Gastrocnemius medialis (tissue), 4 donors: ENCODE results near the gene TNS1. TPM values are rescaled to one million over a fixed set of nuclear protein-coding genes. Genes with fewer than 3 reads are reported as not detected.

ENCODE experiments used
- ATAC-seq, 2 donors: fragments of 150-250 bp; one replicate each; pipeline ENCODE4 v1.9.1; 2016
- DNase-seq, 2 donors: peaks; one replicate each; pipeline ENCODE4 v3.0.0-alpha.2; 2019
- H3K27ac ChIP-seq, 4 donors: fragments of 200-600 bp; sonication (generic); 1 replicate in 1 of 4; 2 replicates in 3 of 4; pipeline ENCODE4 v1.5.1; 2016 to 2018; ENCODE audit warnings: mild to moderate bottlenecking in 2 of 4, moderate library complexity in 1 of 4
- H3K27me3 ChIP-seq, 3 donors: fragments of 200-600 bp; sonication (generic) in 2 of 3; 1 replicate in 1 of 3; 2 replicates in 2 of 3; pipeline versions ENCODE4 v1.5.1 to v1.6.0; 2016 to 2019; ENCODE audit warnings: mild to moderate bottlenecking in 1 of 3, moderate library complexity in 1 of 3
- H3K36me3 ChIP-seq, 2 donors: fragments of 200-600 bp; sonication (generic) in 1 of 2; one replicate each; pipeline ENCODE4 v1.5.1; 2017 to 2018
- H3K4me1 ChIP-seq, 2 donors: fragments of 200-600 bp; sonication (generic) in 1 of 2; one replicate each; pipeline ENCODE4 v1.5.1; 2016 to 2017; ENCODE audit warnings: mild to moderate bottlenecking in 2 of 2
- H3K4me3 ChIP-seq, 4 donors: fragments of 200-600 bp; sonication (generic) in 3 of 4; 1 replicate in 1 of 4; 2 replicates in 3 of 4; pipeline ENCODE4 v1.5.1; 2016 to 2019; ENCODE audit warnings: mild to moderate bottlenecking in 2 of 4
- H3K9me3 ChIP-seq, 3 donors: fragments of 200-600 bp; sonication (generic) in 2 of 3; 1 replicate in 1 of 3; 2 replicates in 2 of 3; pipeline ENCODE4 v1.5.1; 2016 to 2019
- CTCF ChIP-seq, 5 experiments: fragments of 450-650 bp in 3 of 5; fragments of 200-600 bp in 2 of 5; sonication (generic) in 2 of 5; IDR thresholded peaks in 4 of 5; conservative IDR thresholded peaks in 1 of 5; 1 replicate in 4 of 5; 2 replicates in 1 of 5; pipeline ENCODE4 v1.5.1; 2016 to 2019; ENCODE audit warnings: antibody characterized with exemption in 5 of 5, mild to moderate bottlenecking in 3 of 5, moderate library complexity in 3 of 5
- POLR2A ChIP-seq, 2 donors: fragments of 450-650 bp; IDR thresholded peaks; one replicate each; pipeline ENCODE4 v1.6.1; 2017; ENCODE audit warnings: antibody characterized with exemption in 2 of 2, mild to moderate bottlenecking in 2 of 2, moderate library complexity in 2 of 2
- in situ Hi-C, 4 donors: fragments of 200-750 bp; cut with MboI; loops; one replicate each; pipeline versions ENCODE4 v1.15.0 to v1.8.0; 2017; ENCODE audit warnings: low sequenced_read_pairs in 4 of 4
- intact Hi-C: fragments of 100-400 bp; cut with DNase I; formaldehyde crosslinking; loops from one replicate; pipeline ENCODE4 v1.15.1; 2023; ENCODE audit warnings: low total_unique reads
- total RNA-seq, 4 donors: library from RNA; depleted of rRNA; stranded (reverse); fragments of >200 nt; gene quantifications; one replicate each; pipeline versions ENCODE4 v1.1.0 to v1.2.3, GENCODE V29; 2016

TNS1 gene
- total RNA-seq, 4 donors from 2014 or later, result 407 to 670 (median 484) TPM

GRCh38 chr2:218030409-218031195 is 27.8 kb upstream of the TNS1 start:
- Histone ChIP-seq H3K4me3 (no peak overlapping the region), H3K27ac (no peak overlapping the region), H3K4me1 (peaks cover 28% of the 10 kb centered on the region in 2 donors), H3K9me3 (no peaks in the 10 kb centered on the region), H3K27me3 (no peaks in the 10 kb centered on the region), H3K36me3 (no peaks in the 10 kb centered on the region)
- ATAC-seq, result no peak
- TF ChIP-seq CTCF (IDR thresholded peaks at IDR 0.05 in 4 of 5, conservative IDR thresholded peaks at IDR 0.05 in 1 of 5) (no peak), POLR2A (IDR thresholded peaks at IDR 0.05) (no peak)
- intact Hi-C loops (no loop called here), in situ Hi-C loops (no loop called here)
- peak in 1 of 2 donors; percentile 8 for DNase-seq

- DNase-seq (peak in 1 of 2 donors; percentile 5), ATAC-seq (no peak)
- Histone ChIP-seq H3K4me1 (peaks cover 36 to 37% of the 10 kb centered on the region in 2 donors), H3K27me3 (no peaks in the 10 kb centered on the region), H3K27ac (no peak overlapping the region), H3K4me3 (no peak overlapping the region), H3K36me3 (no peaks in the 10 kb centered on the region), H3K9me3 (no peaks in the 10 kb centered on the region)
- in situ Hi-C loops, result no loop called here
- intact Hi-C loops, result loop anchor here (10.0 kb wide), 1 partner anchor 1345 kb away; no protein-coding TSS in a partner anchor
- TF ChIP-seq CTCF (IDR thresholded peaks at IDR 0.05 in 4 of 5, conservative IDR thresholded peaks at IDR 0.05 in 1 of 5) (no peak), POLR2A (IDR thresholded peaks at IDR 0.05) (no peak)
These were observed 26.9 kb upstream of the TNS1 start for GRCh38 chr2:218029366-218030360.

GRCh38 chr2:218028562-218029348 is 26.0 kb upstream of the TNS1 start:
- Histone ChIP-seq H3K36me3 (no peaks in the 10 kb centered on the region), H3K9me3 (no peaks in the 10 kb centered on the region), H3K27ac (peak overlapping the region in 1 of 4 donors; percentile 53), H3K4me3 (no peak overlapping the region), H3K4me1 (peaks cover 42 to 45% of the 10 kb centered on the region in 2 donors), H3K27me3 (no peaks in the 10 kb centered on the region)
- intact Hi-C loops, result loop anchor here (10.0 kb wide), 1 partner anchor 1344 kb away; no protein-coding TSS in a partner anchor
- in situ Hi-C loops, result no loop called here
- DNase-seq (peak in 1 of 2 donors; percentile 11), ATAC-seq (no peak)
- TF ChIP-seq POLR2A (IDR thresholded peaks at IDR 0.05) (no peak), CTCF (IDR thresholded peaks at IDR 0.05 in 4 of 5, conservative IDR thresholded peaks at IDR 0.05 in 1 of 5) (no peak)

- peak in 1 of 2 donors; percentile 7 for DNase-seq
- ATAC-seq, result no peak
- H3K4me3 ChIP-seq, result no peak overlapping the region
- H3K27me3 ChIP-seq, result no peaks in the 10 kb centered on the region
- intact Hi-C loops (loop anchor here (10.0 kb wide), 1 partner anchor 1343 kb away; no protein-coding TSS in a partner anchor), in situ Hi-C loops (no loop called here)
- no peaks in the 10 kb centered on the region for H3K9me3 ChIP-seq
- H3K4me1 ChIP-seq, result peaks cover 45 to 48% of the 10 kb centered on the region in 2 donors
- TF ChIP-seq POLR2A (IDR thresholded peaks at IDR 0.05) (no peak), CTCF (IDR thresholded peaks at IDR 0.05 in 4 of 5, conservative IDR thresholded peaks at IDR 0.05 in 1 of 5) (no peak)
- no peaks in the 10 kb centered on the region for H3K36me3 ChIP-seq
- H3K27ac ChIP-seq, result peak overlapping the region in 1 of 4 donors; percentile 53
These were observed 25.3 kb upstream of the TNS1 start for GRCh38 chr2:218028189-218028495.
